Measurements from ENCODE around the gene SANBR.
"Not testable (repeated sequence)": the region's sequence is repeated elsewhere in the genome, so short reads cannot be mapped to it uniquely, and the experiment has no call there.

The SANBR gene

DNA sequence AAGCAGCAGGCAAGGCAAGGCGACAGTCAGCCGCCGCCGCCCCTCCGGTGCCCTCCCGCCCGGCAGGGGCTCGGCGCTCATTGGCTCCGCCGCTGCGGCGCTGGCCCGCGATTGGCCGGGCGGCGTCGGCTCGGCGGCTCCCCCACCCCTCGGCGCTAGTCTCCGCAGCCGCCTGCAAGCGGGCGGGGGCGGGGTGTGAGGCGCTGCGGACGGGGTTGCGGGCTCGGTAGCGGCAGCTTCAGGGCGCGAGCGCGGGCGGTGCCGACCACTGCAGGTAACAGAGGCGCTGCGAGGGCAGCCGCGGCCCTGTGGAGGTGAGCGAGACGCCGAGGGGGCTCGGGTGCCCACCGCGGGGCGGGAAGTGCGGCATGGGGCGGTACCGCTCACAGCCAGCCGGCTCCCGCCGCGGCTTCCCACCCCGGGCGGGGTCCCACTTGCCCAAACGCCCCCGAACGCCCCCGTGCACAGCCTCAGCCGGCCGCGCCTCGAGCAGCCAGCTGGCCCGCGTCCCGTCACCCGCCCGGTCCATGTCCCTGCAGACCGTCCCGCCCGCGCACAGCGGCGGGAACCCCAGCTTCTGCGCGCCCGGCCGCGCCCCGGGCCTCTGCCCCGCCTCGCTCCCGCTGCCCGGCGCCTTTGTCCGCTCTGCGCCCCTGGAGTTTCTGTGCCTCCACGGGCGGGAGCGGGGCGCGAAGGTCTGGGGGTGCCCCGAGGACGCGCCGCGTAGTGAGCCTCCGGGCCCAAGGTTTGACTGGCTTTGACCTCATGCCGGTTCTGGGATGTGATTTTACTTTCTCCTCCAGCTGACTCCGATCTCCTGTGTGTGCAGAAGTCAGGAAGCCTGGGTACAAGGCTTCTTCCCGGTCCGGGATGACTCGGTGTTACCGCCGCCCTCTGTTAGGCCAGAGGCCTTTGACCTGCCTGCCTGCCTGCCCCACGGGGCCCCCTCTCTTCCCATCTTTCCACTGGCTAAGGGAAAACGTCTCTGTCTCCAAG is at the start of gene SANBR:
SANBR (plus strand) TSS at position 158 of the 996 bp plus-strand sequence. CDS start 4,480 bp downstream, outside the sequence.
- peak; percentile 85 for DNase-seq

GRCh38 chr2:61015976-61016375 is 49.7 kb upstream of the SANBR start:
- no peak for DNase-seq

- DNase-seq = no peak
These were observed 49.2 kb upstream of the SANBR start for GRCh38 chr2:61016392-61017002.

GRCh38 chr2:61017003-61017555 is 48.6 kb upstream of the SANBR start:
- peak; percentile 86 for DNase-seq

GRCh38 chr2:61017556-61018317 is 47.9 kb upstream of the SANBR start, which contains the start of the genes PEX13 and PUS10:
PEX13 (plus strand) TSS chr2:61017720; CDS start chr2:61017760, 40 bp downstream.
PUS10 (minus strand) TSS chr2:61018255; CDS start chr2:61011890, 6,365 bp downstream.
- DNase-seq = peak; percentile 80

DNA sequence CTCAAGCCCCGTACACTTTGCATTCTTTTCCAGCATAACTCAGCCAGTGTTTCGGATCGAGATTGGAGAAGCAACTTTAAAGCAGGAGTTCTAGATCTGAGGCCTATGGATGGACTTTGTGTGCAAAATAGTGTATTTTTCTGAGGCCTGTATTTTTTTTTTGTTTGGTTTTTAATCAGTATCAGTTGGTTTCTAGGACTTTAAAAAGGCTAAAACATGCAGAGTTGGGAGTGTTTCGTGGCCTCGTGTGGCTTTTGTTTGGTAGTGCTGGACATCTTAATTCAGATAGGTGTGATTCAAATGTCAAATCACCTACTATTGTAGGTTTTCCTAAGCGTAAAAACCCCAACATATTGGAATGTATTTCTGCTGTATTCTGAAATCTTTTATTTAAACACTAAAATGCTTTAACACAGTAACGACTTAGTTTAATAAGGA is 47.3 kb upstream of the SANBR start:
- no peak for DNase-seq

GRCh38 chr2:61018798-61019197 is 46.9 kb upstream of the SANBR start:
- no peak for DNase-seq

DNA sequence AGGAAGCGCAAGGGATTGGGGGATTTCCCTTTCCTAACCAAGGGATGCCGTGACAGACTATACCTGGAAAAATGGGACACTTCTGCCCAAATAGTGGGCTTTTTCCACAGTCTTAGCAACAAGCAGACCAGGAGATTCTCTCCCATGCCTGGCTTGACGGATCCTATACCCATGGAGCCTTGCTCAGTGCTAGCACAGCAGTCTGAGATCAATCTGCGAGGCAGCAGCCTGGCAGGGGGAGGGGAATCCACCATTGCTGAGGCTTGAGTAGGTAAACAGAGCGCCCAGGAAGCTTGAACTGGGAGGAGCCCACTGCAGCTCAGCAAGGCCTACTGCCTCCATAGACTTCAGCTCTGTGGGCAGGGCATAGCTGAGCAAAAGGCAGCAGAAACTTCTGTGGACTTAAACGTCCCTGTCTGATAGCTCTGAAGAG is 44.4 kb upstream of the SANBR start:
- no peak for DNase-seq

DNA sequence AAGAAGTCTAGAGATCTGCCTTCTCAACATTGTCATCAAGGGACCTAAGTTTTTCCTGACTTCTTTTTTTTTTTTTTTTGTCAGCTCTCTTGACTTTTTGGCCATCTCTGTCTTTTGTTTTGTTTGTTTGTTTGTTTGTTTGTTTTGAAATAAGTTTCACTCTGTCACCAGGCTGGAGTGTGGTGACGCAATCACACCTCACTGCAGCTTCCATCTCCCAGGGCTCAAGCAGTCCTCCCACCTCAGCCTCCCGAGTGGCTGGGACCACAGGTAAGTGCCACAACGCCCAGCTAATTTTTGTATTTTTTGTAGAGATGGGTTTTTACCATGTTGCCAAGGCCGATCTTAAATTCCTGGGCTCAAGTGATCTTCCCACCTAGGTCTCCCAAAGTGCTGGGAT is 42.0 kb upstream of the SANBR start:
- DNase-seq = no peak

DNA sequence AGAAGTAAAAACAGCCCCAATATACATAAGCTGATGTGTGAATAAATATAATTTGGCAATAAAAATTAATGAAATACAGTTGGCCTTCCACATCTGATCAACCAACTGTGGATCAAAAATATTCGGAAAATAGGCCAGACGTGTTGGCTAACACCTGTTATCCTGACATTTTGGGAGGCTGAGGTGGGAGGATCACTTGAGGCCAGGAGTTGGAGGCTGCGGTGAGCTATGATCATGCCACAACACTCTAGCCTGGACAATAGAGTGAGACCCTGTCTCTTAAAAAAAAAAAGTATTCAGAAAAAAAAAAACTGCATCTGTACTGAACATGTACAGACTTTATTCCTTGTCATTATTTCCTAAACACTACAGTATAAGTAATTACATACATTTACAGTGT is 36.1 kb upstream of the SANBR start:
- DNase-seq = no peak

GRCh38 chr2:61034592-61034991 is 31.1 kb upstream of the SANBR start:
- not testable (repeated sequence) for DNase-seq

DNA sequence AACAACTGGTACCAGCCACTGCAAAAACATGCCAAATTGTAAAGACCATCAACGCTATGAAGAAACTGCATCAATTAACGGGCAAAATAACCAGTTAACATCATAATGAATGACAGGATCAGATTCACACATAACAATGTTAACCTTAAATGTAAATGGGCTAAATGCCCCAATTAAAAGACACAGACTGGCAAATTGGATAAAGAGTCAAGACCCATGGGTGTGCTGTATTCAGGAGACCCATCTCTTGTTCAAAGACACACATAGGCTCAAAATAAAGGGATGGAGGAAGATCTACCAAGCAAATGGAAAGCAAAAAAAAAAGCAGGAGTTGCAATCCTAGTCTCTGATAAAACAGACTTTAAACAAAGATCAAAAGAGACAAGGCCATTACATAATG is 29.0 kb upstream of the SANBR start:
- not testable (repeated sequence) for DNase-seq

DNA sequence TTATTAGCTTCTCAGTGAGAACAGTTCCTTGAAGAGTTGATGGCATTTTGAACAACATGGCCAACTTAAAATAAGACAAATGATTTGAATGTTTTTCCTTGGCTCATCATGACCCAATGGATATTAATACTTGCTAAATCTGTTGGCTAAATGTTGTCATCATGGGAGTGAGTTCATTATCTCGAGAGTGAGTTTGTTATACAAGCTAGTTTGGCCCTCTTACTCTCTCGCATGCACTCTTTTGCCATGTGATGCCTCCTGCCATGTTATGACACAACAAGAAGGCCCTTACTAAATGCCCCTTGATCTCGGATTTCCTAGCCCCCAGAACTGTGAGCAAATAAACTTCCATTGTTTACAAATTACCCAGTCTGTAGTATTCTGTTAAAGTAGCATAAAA is 22.9 kb upstream of the SANBR start:
- no peak for DNase-seq

DNA sequence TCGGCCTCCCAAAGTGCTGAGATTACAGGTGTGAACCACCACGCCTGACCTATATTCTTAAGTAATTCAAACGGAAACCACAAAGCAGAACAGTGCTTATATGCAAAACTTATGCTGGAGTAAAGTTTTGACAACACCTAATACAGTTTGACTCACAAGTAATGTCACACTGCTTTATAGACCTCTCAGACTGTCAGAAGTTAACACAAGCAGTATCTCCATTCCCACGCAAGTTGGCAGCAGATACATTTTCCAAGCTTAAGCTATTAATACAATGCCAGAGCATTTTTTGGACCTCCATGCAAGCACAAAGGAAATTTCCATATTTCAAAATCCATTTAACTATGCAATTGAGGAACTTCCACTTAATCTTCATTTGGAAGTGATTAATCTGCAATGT is 21.0 kb upstream of the SANBR start:
- DNase-seq = no peak

GRCh38 chr2:61045226-61045625 is 20.4 kb upstream of the SANBR start:
- no peak for DNase-seq

- DNase-seq = no peak
These were observed 19.7 kb upstream of the SANBR start for GRCh38 chr2:61045999-61046398.

GRCh38 chr2:61055557-61055956 is 10.1 kb upstream of the SANBR start:
- no peak for DNase-seq

GRCh38 chr2:61057562-61057961 is 8.1 kb upstream of the SANBR start:
- no peak for DNase-seq

GRCh38 chr2:61059382-61059781 is 6.3 kb upstream of the SANBR start:
- no peak for DNase-seq

GRCh38 chr2:61074100-61074499 is 8.4 kb downstream of the SANBR start:
- no peak for DNase-seq

DNA sequence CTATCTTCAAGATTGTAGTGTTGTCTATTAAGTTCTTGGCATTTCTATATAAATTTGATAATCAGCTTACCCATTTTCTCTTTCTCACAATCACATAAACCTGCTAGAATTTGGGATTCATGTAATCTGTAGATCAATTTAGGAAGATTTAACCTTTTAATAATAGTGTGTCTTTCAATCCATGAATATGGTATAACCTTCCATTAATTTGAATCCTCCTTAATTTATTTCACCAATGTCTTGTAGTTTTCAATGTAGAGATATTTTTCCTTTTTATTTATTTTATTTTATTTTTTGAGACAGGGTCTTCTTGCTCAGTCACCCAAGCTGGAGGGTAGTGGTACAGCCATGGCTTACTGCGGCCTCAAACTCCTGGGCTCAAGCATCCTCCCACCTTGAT is 20.2 kb downstream of the SANBR start:
- no peak for DNase-seq

GRCh38 chr2:61089797-61090196 is 24.1 kb downstream of the SANBR start:
- no peak for DNase-seq

Data from NCI-H226 (cell line).